Kidney (tissue), 14 donors: ENCODE results near the gene PRKD1. TPM values are rescaled to one million over a fixed set of nuclear protein-coding genes. Genes with fewer than 3 reads are reported as not detected.

Experiments used
- DNase-seq, 5 donors: peaks; one replicate each; pipeline ENCODE4 v3.0.0-alpha.2; 2013 to 2020
- FAIRE-seq: peaks from 2 replicates; lab custom pipeline; 2012; peaks lifted over from hg19 to GRCh38; lab: Jason Lieb, UNC
- H3K27ac ChIP-seq, 2 donors: one replicate each; pipeline ENCODE4 v1.7.0; 2013; ENCODE audit warnings: low read depth in 2 of 2, low read length in 2 of 2, inconsistent platforms in 1 of 2
- H3K27me3 ChIP-seq: one replicate; pipeline ENCODE4 v1.7.1; 2013; ENCODE audit warnings: low read length, inconsistent platforms; ENCODE audit not compliant: control insufficient read depth, insufficient read depth
- H3K36me3 ChIP-seq, 3 donors: one replicate each; pipeline versions ENCODE4 v1.7.0 to v1.7.1; 2013; ENCODE audit warnings: low read length in 3 of 3, control low read depth in 1 of 3, inconsistent platforms in 1 of 3; ENCODE audit not compliant: insufficient read depth in 3 of 3, control insufficient read depth in 2 of 3
- H3K4me1 ChIP-seq, 3 donors: one replicate each; pipeline versions ENCODE4 v1.7.0 to v1.7.1; 2013; ENCODE audit warnings: low read length in 3 of 3, inconsistent platforms in 1 of 3, low read depth in 1 of 3; ENCODE audit not compliant: control insufficient read depth in 2 of 3, insufficient read depth in 2 of 3
- H3K4me3 ChIP-seq, 3 donors: one replicate each; pipeline versions ENCODE4 v1.7.0 to v1.8.1; 2013; ENCODE audit warnings: low read length in 3 of 3, control low read depth in 1 of 3, inconsistent platforms in 1 of 3
- H3K9ac ChIP-seq, 3 donors: one replicate each; pipeline versions ENCODE4 v1.7.0 to v1.7.1; 2013; ENCODE audit warnings: low read length in 3 of 3, control low read depth in 1 of 3, inconsistent platforms in 1 of 3
- H3K9me3 ChIP-seq, 3 donors: one replicate each; pipeline versions ENCODE4 v1.7.0 to v1.7.1; 2013; ENCODE audit warnings: low read length in 3 of 3, control low read depth in 1 of 3, inconsistent platforms in 1 of 3; ENCODE audit not compliant: control insufficient read depth in 2 of 3, insufficient read depth in 1 of 3
- intact Hi-C: fragments of 100-400 bp; cut with DNase I; formaldehyde crosslinking; loops from one replicate; pipeline ENCODE4 v1.11.1; 2022
- polyA plus RNA-seq: library from polyadenylated mRNA; stranded (reverse); fragments of 350-450 nt; fragmentation: Illumina TruSeq; extraction: RNeasy Lipid Tissue Mini Kit (QIAGEN cat#74804); gene quantifications from one replicate; pipeline ENCODE4 v1.2.3, GENCODE V29; 2014; ENCODE audit warnings: low read depth, low replicate concordance; ENCODE audit not compliant: insufficient read depth
- total RNA-seq: library from RNA; stranded (reverse); fragmentation: NEBNext Ultra II Directional; extraction: Animal tissue kit (Norgen Biotek cat#: 25700); gene quantifications from one replicate; pipeline ENCODE4 v1.2.1, GENCODE V29; 2021
- TF ChIP-seq, protein P1 (sequence below): IDR thresholded peaks from 3 replicates; pipeline ENCODE4 v1.5.1; 2012; ENCODE audit warnings: mild to moderate bottlenecking, moderate library complexity, borderline replicate concordance; ENCODE audit not compliant: insufficient read depth; ENCODE audit errors: extremely low read depth
- donor health status: control.
- donor health status: control.
- donor health status: control.
- donor health status: control.
- donor health status: control.
- donor health status: DM: yes; HTN: yes; CAD: no.
- donor health status: Normal renal cell carcinoma (clear cell type).

The PRKD1 gene
- total and polyA plus RNA-seq, 2 donors from 2014 or later: 14.0 to 45.1 TPM

- FAIRE-seq (no peak), DNase-seq (no peak)
- H3K27me3 ChIP-seq: no peaks in the 10 kb centered on the region
- TF ChIP-seq, protein P1, sequence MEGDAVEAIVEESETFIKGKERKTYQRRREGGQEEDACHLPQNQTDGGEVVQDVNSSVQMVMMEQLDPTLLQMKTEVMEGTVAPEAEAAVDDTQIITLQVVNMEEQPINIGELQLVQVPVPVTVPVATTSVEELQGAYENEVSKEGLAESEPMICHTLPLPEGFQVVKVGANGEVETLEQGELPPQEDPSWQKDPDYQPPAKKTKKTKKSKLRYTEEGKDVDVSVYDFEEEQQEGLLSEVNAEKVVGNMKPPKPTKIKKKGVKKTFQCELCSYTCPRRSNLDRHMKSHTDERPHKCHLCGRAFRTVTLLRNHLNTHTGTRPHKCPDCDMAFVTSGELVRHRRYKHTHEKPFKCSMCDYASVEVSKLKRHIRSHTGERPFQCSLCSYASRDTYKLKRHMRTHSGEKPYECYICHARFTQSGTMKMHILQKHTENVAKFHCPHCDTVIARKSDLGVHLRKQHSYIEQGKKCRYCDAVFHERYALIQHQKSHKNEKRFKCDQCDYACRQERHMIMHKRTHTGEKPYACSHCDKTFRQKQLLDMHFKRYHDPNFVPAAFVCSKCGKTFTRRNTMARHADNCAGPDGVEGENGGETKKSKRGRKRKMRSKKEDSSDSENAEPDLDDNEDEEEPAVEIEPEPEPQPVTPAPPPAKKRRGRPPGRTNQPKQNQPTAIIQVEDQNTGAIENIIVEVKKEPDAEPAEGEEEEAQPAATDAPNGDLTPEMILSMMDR: no peak
- H3K4me3 ChIP-seq: no peak overlapping the region
- H3K27ac ChIP-seq: no peak overlapping the region
- no peak overlapping the region for H3K9ac ChIP-seq
- H3K9me3 ChIP-seq: no peaks in the 10 kb centered on the region
- H3K36me3 ChIP-seq: no peaks in the 10 kb centered on the region
- H3K4me1 ChIP-seq: peaks cover 0 to 2% (median 0%) of the 10 kb centered on the region in 3 donors
- intact Hi-C loops: no loop called here
These were observed 124.6 kb downstream of the PRKD1 start for GRCh38 chr14:29803045-29803444.

- FAIRE-seq (no peak), DNase-seq (no peak)
- TF ChIP-seq, protein P1: no peak
- Histone ChIP-seq H3K27ac (no peak overlapping the region), H3K9me3 (no peaks in the 10 kb centered on the region), H3K27me3 (no peaks in the 10 kb centered on the region), H3K9ac (no peak overlapping the region), H3K4me3 (no peak overlapping the region), H3K36me3 (no peaks in the 10 kb centered on the region), H3K4me1 (peaks cover 0 to 2% (median 0%) of the 10 kb centered on the region in 3 donors)
- intact Hi-C loops: no loop called here
These were observed 125.4 kb downstream of the PRKD1 start for GRCh38 chr14:29802211-29802610.

GRCh38 chr14:29800961-29801360 is 126.7 kb downstream of the PRKD1 start:
- no peak for FAIRE-seq
- TF ChIP-seq, protein P1: no peak
- intact Hi-C loops: no loop called here

More at GRCh38 chr14:29800961-29801360, 126.7 kb downstream of the PRKD1 start:
- H3K4me1 ChIP-seq: peaks cover 0 to 2% (median 0%) of the 10 kb centered on the region in 3 donors
- H3K4me3 ChIP-seq: no peak overlapping the region
- H3K36me3 ChIP-seq: no peaks in the 10 kb centered on the region
- H3K27ac ChIP-seq: no peak overlapping the region
- no peak overlapping the region for H3K9ac ChIP-seq
- no peaks in the 10 kb centered on the region for H3K27me3 ChIP-seq
- DNase-seq: no peak
- H3K9me3 ChIP-seq: no peaks in the 10 kb centered on the region
